ENCODE data around the gene THOC6. TPM values are rescaled to one million over a fixed set of nuclear protein-coding genes. Genes with fewer than 3 reads are reported as not detected.

THOC6 gene
- total and polyA plus RNA-seq, 2 experiments from 2014 or later = 71.4 to 90.6 TPM

DNA sequence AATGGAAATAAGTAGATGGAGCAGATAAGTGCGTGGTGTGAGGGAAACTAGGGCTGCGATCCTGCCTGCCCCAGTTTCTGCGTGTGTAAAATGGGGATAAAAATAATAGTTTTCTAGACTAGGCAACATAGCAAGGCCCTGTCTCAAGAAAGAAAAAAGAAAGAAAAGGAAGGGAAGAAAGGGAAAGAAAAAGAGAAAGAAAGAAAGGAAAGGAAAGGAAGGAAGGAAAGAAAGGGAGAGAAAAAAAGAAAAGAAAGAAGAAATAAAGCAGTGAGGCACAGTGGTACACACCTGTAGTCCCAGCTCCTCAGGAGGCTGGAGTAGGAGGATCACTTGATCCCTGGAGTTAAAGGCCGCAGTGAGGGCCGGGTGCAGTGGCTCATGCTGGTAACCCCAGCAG is 41.4 kb upstream of the THOC6 start:
- Histone ChIP-seq H3K4me2 (peak overlapping the region; percentile 92), H2AFZ (no peak overlapping the region), H4K20me1 (replicated peaks; ENCODE audit: insufficient read depth) (peaks cover 6% of the 10 kb centered on the region; the same call in 1 of the 2 replicates), H3K27ac (ENCODE audit: low read depth) (peak overlapping the region; percentile 96), H3K4me3 (peak overlapping the region; percentile 86; the same call in 1 of the 2 replicates), H3K36me3 (ENCODE audit: insufficient read depth) (0 out of 2 replicates have a peak, but pooled peaks cover 3% of the 10 kb centered on the region), H3F3A (replicated peaks; ENCODE audit: low read depth) (peaks cover 19% of the 10 kb centered on the region), H3K27me3 (ENCODE audit: insufficient read depth) (no peaks in the 10 kb centered on the region), H3K79me2 (replicated peaks; ENCODE audit: insufficient read depth) (peaks cover 14% of the 10 kb centered on the region), H3K9me2 (ENCODE audit: insufficient read depth) (no peaks in the 10 kb centered on the region), H3K4me1 (ENCODE audit: insufficient read depth) (peaks cover 22% of the 10 kb centered on the region)
- Mint-ChIP-seq H3K27ac (peak overlapping the region; percentile 84; the same call in 1 of the 2 replicates), H3K27me3 (ENCODE audit: insufficient read depth, low read depth, poor library complexity) (peaks cover 17% of the 10 kb centered on the region), H3K4me3 (peak overlapping the region; percentile 85; the same call in 2 of the 3 replicates), H3K9me3 (peaks cover 2% of the 10 kb centered on the region; the same call in 2 of the 3 replicates), H3K36me3 (ENCODE audit: low read depth) (peaks cover 9% of the 10 kb centered on the region), H3K4me1 (peaks cover 22% of the 10 kb centered on the region)
- DNase-seq (ENCODE audit: low spot score) (no peak), ATAC-seq (no peak)
- TF ChIP-seq POLR2AphosphoS5 (IDR thresholded peaks at IDR 0.05; ENCODE audit: low read depth) (no peak), ZNF331 (CRISPR knock-in tag; IDR thresholded peaks at IDR 0.05; ENCODE audit: low read depth) (no peak), CREB1 (CRISPR knock-in tag; IDR thresholded peaks at IDR 0.05; ENCODE audit: low read depth) (no peak), EZH2phosphoT487 (IDR thresholded peaks at IDR 0.05; ENCODE audit: unreplicated experiment) (no peak), STAT1 (IDR thresholded peaks at IDR 0.05; ENCODE audit: unreplicated experiment) (no peak), EZH2 (IDR thresholded peaks at IDR 0.05; ENCODE audit: low read depth, unreplicated experiment) (no peak), ZNF114 (CRISPR knock-in tag; IDR thresholded peaks at IDR 0.05) (no peak), JUNB (IDR thresholded peaks at IDR 0.05; ENCODE audit: unreplicated experiment) (no peak), NANOG (IDR thresholded peaks at IDR 0.05; ENCODE audit: borderline replicate concordance) (no peak)
- TF ChIP-seq, protein P1, sequence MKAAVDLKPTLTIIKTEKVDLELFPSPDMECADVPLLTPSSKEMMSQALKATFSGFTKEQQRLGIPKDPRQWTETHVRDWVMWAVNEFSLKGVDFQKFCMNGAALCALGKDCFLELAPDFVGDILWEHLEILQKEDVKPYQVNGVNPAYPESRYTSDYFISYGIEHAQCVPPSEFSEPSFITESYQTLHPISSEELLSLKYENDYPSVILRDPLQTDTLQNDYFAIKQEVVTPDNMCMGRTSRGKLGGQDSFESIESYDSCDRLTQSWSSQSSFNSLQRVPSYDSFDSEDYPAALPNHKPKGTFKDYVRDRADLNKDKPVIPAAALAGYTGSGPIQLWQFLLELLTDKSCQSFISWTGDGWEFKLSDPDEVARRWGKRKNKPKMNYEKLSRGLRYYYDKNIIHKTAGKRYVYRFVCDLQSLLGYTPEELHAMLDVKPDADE (IDR thresholded peaks at IDR 0.05) = no peak
- TF ChIP-seq, protein P2, sequence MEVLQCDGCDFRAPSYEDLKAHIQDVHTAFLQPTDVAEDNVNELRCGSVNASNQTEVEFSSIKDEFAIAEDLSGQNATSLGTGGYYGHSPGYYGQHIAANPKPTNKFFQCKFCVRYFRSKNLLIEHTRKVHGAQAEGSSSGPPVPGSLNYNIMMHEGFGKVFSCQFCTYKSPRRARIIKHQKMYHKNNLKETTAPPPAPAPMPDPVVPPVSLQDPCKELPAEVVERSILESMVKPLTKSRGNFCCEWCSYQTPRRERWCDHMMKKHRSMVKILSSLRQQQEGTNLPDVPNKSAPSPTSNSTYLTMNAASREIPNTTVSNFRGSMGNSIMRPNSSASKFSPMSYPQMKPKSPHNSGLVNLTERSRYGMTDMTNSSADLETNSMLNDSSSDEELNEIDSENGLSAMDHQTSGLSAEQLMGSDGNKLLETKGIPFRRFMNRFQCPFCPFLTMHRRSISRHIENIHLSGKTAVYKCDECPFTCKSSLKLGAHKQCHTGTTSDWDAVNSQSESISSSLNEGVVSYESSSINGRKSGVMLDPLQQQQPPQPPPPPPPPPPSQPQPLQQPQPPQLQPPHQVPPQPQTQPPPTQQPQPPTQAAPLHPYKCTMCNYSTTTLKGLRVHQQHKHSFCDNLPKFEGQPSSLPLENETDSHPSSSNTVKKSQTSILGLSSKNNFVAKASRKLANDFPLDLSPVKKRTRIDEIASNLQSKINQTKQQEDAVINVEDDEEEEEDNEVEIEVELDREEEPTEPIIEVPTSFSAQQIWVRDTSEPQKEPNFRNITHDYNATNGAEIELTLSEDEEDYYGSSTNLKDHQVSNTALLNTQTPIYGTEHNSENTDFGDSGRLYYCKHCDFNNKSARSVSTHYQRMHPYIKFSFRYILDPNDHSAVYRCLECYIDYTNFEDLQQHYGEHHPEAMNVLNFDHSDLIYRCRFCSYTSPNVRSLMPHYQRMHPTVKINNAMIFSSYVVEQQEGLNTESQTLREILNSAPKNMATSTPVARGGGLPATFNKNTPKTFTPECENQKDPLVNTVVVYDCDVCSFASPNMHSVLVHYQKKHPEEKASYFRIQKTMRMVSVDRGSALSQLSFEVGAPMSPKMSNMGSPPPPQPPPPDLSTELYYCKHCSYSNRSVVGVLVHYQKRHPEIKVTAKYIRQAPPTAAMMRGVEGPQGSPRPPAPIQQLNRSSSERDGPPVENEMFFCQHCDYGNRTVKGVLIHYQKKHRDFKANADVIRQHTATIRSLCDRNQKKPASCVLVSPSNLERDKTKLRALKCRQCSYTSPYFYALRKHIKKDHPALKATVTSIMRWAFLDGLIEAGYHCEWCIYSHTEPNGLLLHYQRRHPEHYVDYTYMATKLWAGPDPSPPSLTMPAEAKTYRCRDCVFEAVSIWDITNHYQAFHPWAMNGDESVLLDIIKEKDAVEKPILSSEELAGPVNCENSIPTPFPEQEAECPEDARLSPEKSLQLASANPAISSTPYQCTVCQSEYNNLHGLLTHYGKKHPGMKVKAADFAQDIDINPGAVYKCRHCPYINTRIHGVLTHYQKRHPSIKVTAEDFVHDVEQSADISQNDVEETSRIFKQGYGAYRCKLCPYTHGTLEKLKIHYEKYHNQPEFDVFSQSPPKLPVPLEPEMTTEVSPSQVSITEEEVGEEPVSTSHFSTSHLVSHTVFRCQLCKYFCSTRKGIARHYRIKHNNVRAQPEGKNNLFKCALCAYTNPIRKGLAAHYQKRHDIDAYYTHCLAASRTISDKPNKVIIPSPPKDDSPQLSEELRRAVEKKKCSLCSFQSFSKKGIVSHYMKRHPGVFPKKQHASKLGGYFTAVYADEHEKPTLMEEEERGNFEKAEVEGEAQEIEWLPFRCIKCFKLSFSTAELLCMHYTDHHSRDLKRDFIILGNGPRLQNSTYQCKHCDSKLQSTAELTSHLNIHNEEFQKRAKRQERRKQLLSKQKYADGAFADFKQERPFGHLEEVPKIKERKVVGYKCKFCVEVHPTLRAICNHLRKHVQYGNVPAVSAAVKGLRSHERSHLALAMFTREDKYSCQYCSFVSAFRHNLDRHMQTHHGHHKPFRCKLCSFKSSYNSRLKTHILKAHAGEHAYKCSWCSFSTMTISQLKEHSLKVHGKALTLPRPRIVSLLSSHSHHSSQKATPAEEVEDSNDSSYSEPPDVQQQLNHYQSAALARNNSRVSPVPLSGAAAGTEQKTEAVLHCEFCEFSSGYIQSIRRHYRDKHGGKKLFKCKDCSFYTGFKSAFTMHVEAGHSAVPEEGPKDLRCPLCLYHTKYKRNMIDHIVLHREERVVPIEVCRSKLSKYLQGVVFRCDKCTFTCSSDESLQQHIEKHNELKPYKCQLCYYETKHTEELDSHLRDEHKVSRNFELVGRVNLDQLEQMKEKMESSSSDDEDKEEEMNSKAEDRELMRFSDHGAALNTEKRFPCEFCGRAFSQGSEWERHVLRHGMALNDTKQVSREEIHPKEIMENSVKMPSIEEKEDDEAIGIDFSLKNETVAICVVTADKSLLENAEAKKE (CRISPR knock-in tag; IDR thresholded peaks at IDR 0.05) = no peak
- TF ChIP-seq, protein P3, sequence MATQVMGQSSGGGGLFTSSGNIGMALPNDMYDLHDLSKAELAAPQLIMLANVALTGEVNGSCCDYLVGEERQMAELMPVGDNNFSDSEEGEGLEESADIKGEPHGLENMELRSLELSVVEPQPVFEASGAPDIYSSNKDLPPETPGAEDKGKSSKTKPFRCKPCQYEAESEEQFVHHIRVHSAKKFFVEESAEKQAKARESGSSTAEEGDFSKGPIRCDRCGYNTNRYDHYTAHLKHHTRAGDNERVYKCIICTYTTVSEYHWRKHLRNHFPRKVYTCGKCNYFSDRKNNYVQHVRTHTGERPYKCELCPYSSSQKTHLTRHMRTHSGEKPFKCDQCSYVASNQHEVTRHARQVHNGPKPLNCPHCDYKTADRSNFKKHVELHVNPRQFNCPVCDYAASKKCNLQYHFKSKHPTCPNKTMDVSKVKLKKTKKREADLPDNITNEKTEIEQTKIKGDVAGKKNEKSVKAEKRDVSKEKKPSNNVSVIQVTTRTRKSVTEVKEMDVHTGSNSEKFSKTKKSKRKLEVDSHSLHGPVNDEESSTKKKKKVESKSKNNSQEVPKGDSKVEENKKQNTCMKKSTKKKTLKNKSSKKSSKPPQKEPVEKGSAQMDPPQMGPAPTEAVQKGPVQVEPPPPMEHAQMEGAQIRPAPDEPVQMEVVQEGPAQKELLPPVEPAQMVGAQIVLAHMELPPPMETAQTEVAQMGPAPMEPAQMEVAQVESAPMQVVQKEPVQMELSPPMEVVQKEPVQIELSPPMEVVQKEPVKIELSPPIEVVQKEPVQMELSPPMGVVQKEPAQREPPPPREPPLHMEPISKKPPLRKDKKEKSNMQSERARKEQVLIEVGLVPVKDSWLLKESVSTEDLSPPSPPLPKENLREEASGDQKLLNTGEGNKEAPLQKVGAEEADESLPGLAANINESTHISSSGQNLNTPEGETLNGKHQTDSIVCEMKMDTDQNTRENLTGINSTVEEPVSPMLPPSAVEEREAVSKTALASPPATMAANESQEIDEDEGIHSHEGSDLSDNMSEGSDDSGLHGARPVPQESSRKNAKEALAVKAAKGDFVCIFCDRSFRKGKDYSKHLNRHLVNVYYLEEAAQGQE (IDR thresholded peaks at IDR 0.05; ENCODE audit: unreplicated experiment) = no peak
- TF ChIP-seq, protein P4, sequence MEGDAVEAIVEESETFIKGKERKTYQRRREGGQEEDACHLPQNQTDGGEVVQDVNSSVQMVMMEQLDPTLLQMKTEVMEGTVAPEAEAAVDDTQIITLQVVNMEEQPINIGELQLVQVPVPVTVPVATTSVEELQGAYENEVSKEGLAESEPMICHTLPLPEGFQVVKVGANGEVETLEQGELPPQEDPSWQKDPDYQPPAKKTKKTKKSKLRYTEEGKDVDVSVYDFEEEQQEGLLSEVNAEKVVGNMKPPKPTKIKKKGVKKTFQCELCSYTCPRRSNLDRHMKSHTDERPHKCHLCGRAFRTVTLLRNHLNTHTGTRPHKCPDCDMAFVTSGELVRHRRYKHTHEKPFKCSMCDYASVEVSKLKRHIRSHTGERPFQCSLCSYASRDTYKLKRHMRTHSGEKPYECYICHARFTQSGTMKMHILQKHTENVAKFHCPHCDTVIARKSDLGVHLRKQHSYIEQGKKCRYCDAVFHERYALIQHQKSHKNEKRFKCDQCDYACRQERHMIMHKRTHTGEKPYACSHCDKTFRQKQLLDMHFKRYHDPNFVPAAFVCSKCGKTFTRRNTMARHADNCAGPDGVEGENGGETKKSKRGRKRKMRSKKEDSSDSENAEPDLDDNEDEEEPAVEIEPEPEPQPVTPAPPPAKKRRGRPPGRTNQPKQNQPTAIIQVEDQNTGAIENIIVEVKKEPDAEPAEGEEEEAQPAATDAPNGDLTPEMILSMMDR (conservative IDR thresholded peaks at IDR 0.05; ENCODE audit: low read depth in 2 of 2) = no peak

Data from GM23338 (cell line).